Suppressor macrophage (primary cell): ENCODE measurements around the gene SETBP1.
"Not testable (repeated sequence)": the region's sequence is repeated elsewhere in the genome, so short reads cannot be mapped to it uniquely, and the experiment has no call there.

ENCODE experiments used
- DNase-seq, 4 experiments: peaks; one replicate each; pipeline ENCODE4 v3.0.0-alpha.2; 2020 to 2022

Gene SETBP1

DNA sequence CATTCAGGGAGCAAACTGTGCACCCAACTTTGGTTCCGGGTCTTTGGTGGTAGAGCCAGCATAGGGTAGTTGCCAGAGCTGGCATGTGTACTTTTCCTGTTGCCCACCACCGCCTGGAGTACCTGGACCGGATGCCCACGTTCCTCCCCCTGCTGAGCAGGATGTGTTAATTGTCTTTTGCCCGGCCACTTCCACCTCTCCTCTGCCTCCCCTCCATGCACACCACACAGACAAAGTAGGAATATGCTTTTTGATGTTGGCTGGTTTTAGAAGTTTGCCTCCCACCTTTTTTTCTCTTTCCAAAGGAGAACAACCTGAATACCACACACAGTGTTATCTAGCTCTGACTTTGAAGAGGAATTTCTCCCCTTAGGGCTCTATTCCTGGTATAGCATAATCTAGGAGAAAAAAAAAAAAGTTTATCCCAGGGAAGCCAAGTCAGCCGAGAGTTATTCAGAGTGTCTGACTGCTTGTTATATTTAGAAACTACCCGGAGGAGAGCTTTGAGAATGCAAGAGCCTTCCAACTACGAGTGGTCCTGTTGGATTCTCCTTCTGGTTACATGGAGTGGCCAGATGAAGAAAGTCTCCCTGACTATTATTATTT lies 111.9 kb downstream of the SETBP1 start:
- no peak for DNase-seq

DNA sequence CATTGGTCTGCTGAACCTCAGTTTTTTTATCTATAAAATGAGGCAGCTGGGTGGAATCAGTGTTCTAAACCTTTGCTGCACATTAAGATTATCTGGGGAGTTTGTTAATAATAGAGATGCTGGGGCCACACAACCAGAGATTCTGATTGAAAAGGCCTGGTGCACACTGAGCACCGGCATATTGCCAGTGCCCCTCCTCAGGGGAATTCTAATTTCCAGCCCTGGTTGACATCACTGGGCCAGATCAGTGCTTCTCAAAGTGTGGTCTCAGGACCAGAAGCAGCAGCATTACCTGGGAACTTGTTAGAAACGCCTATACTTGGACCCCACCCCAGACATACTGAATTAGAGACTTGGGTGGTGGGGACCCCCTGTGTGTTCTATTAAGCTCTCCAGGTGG lies 112.5 kb downstream of the SETBP1 start:
- no peak for DNase-seq

DNA sequence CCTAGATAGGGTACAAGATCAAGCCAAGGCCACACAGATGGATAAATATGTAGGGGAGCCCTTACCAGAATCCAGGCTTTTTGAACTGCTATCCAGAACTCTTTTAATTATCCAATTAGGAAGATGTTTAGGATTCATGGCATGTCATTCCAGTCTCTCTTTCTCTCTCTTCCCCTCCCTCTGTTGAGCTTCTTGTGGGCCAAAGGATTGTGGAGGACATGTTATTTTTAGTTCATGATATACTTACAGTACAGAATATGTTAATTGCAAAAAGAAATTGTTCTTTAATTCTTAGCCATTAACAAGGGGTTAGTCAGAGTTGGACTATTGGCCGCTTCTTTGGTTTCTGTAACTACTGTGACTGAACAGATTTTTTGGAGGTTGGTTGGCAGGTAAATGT lies 113.0 kb downstream of the SETBP1 start:
- no peak for DNase-seq

DNA sequence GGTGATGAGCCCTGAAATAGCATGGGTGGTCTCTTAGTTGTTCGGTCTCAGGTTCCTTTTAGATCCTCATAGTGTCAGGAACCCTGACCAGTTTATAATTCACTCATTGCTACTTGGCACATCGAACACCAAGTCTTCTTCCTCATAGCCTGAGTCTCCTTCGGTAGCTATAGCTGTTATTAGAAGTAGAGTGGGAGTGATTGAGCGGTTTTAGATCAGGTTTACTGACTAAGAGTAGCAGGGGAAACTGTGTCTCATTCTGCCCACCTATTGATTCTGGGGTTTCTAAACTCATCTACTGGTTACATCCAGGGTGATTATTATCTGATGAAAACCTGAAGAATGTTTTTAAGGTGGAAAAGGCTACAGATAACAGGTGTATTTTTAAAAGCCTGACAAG lies 114.6 kb downstream of the SETBP1 start:
- DNase-seq: no peak

DNA sequence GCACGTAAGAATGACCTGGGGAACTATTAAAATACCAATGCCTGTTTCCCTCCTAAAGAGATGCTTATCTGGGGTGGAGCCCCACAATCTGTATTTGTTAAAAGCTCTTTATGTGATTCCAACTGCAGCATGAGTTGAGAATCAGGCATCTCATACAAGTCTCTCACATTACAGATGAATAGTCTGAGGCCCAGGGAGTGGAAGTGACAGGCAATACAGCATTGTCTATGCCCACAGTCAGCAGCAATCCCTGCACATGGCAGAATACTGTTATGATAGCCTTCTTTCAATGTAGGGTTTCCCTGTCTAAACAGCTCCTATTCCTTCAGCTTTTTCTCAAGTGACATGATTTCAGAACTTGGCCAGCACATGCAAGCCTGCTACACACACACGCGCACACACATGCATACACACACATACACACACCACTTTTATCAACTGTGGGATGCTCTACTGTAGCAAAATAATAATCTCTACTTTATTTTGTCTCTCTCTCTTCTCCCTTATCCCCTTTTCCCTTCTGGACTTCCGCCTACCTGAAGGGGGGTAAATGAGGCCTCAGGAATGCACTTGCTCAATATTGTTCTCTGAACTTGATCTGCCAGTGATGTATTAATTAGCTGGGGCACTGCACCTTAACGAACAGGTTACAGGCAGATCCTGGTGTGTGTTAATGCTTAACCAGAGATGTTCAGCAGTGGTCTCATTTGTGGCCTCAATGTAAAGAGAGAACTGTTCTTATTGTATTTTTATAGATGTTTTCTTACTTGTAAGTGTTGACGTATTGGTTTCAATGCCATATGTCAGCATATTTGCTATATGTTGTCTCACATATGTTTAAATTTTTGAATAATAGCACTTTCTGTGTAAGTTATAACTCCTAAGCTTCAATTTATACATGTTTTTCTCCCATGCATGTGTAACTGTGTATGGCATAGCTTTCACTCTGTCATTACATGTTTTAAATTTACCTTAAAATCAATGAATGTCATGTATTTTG lies 116.0 kb downstream of the SETBP1 start:
- no peak for DNase-seq

DNA sequence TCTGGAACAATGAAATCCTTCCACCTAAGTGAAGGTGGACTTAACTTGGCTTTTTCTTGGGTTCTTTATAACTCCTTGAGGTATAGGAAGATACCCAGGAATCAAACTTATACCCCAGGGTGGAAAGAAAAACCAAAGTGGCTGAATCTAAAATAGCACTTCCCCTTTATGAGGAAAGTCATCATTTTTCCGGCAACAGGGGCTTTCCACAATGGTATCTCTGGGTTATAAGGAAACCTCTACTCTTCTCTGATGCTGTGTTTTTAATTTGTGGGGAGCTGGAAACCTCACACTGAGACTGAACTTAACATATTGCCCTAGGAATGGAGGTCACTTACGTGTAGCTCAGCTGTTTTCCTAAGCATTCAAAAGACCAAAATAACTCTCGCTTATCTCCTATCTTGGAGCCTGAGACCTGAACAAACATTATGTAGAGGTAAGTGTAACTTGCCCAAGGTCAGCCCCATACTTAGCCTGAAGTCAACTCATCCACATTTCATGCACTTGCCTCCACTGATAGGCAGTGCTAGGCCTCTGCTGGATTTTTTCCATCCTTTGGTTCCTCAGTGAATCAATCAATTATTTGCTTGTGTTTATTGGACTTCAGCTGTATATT lies 117.9 kb downstream of the SETBP1 start:
- peak; percentile 24 to 62 (median 54) for DNase-seq

DNA sequence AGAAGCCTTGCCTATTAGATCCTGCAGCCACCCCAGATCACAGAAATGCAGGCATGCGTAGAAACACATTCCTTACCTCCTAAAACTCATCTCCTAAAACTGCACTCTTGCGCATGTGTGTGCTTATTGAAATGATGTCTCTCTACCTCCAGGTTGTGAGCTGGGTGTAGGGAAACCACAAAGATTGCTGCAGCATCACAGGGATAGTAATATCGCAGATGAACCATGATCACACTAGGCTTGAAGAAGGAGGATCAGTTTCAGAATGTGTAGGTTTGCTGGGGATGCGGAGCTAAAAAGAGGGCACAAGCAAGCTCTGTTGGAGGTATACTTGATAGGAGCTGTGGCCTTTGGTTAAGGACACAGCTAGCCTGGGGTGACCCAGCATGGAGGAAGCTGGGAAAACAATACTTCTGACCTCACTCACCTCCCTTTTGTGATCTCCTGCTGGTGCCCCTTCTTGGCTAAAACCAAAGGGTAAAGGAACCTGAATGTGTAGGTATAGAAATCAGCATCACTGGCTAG lies 118.8 kb downstream of the SETBP1 start:
- no peak for DNase-seq

DNA sequence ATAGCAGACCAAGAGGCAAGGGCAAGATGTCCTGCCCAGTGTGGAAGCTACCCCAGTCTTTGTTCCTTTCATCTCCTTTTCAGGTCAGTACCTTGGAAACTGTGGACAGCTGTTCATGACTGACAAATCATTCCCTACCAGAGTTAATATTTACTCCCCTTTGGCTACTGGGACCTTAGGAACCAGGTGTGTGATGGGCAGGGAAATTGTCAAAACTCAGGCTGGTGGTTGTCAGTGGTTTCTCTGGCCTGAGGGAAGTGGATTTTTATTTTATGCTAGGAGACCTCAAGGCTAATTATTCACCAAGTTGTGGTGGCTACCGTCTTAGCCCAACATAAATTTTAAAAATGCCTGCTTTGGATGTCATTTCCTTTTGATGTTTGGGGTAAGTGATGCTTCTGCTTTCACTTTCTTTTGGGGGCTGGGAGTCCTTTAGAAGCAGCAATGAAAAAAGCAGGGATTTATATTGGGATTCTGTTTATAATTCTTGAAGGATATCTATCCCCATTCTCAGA lies 119.3 kb downstream of the SETBP1 start:
- peak in 1 of 4 experiments; percentile 13 for DNase-seq

DNA sequence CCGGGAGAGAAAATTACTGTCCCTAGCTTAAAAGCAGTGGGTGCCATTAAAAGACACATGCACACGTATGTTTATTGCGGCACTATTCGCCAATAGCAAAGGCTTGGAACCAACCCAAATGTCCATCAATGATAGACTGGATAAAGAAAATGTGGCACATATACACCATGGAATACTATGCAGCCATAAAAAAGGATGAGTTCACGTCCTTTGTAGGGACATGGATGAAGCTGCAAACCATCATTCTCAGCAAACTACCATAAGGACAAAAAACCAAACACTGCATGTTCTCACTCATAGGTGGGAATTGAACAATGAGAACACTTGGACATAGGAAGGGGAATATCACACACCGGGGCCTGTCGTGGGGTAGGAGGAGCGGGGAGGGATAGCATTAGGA lies 120.1 kb downstream of the SETBP1 start:
- DNase-seq: not testable (repeated sequence)

DNA sequence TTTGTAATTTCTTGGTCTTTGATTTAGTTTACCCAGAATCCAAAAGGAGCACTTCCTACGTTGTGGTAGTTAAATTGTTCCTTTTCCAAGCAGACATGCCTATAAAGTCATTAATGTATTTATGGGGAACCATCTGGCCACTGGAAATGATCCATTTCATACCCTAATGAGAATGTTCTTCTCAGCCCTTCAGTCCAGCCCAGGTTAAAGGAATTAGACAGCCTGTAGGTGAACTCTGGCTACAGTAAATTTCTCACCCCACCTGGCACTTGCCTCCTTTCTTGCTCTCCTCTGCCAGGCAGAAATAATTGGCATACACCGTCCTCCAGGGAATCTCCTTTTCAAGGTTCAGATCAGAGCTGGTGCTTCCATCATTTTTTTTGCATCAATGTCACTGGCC lies 121.1 kb downstream of the SETBP1 start:
- no peak for DNase-seq

DNA sequence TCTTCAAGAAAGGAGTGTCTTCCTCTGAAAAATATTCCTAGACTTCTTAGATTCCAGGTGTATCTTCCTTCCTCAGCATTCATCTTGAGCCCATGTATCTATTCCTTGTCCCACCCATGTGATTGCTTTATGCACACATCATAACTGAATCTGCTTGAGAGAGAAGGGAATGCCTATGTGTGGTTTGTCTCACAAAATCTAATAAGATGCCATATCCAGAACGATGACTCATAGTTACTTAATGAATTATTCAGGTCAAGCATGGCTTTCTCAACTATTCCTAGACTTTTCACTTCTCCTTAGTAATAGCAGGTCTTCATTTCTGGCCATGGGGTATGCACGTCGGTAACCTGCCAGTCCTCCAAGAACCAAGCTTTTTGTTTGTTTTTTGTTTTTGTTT lies 121.8 kb downstream of the SETBP1 start:
- DNase-seq: peak in 1 of 4 experiments; percentile 29

DNA sequence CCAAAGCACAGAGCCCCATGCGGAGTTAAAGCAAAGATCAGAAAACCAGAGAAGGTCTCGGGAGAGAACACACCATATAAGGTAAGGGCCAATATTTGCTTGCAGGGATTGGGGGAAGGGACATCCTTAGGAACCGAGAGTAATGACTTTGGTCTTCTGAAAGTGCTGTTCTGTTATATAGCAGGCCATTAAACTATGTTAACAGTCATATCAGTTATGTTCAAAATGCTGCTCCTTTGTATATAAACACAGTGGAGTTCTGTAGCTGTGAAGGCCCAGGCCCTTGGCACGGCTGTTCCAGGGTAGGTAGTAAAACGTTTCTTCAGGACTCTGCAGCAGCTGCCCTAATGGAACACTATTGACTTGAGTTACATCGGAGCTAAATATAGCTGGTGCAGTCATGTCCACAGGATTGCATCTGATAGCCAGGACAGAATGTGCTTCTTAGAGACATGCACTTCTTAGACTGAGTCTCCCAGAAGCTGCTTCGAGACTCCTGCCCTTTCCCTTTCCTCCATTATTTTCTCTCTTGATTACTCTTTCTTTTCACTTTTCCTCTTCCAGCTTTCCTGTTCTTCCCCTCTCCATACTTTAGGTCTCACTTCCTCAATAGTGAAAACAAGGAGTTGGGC lies 122.4 kb downstream of the SETBP1 start:
- DNase-seq: peak in 1 of 4 experiments; percentile 12

DNA sequence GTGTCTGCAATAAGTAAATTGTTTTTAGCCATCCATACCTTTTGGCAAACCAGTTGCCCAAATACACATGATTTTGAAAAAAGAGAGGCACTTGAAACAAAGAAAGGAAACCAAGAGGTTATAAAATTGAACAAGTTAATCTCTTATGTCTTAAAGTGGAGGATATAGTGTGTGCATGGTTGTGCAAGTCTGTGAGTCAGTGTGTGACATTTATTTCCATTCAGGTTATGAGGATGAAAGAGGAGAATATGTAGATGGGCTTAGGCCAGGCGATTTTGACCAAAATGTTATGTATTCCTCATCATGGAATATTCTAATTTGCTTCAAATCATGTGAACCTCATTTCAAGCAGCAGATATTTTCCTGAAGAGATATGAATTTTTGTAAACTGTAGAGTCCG lies 123.3 kb downstream of the SETBP1 start:
- no peak for DNase-seq

DNA sequence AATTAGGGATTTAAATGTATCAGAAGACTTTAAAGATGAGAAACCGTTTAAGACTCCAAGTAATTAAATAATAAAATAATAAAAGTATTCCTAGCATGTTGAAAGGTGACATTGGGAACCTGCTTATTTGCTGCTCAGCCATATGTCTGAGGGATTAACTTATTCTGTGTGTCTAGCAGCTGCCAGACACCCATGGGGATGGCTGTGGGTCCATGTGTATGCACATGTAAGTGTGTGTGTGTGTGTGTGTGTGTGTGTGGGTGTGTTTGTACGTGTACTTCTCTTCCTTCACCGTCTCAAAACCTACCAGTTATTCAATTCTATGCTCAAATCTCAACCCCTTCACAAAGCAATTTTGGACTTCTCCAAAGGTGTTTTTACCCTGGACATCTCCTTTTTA lies 124.5 kb downstream of the SETBP1 start:
- DNase-seq: no peak

DNA sequence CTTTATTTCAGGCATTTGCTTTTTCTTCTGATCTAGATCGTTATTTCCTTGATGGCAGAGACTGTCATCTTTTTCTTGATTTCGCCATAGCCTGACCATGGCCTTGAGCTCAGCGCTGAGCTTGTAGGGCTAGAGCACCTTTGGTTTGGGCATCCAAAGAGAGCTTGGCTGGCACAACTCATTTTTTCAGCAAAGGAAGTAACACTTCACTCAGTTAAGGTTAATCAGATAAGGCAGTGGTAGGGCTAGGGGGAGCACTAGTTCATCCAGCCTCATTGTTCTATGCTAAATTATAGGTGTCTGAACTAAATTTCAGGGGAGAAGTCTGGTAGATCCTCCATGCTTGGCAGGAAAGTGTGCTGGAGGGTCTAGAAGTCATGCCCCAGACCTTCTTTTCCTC lies 125.0 kb downstream of the SETBP1 start:
- DNase-seq: no peak

DNA sequence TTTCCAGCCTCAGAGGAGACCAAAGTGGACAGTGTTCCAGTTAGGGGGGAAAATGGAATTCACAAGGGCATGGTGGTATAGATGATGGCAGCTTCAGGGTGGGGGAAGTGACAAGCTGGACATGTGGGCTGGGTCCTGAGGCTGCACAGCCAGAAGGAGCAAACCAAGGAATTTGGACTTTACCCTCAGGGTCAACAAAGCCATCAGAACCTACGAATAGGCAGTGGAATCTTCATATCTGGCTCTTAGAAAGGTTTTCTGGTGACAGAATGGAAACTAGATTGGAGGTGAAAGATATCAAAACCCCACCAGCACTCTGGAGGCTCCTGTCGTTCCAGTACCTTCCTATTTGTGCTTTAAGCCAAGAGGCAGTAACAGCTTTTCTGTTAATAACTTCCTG lies 127.1 kb downstream of the SETBP1 start:
- DNase-seq: no peak

DNA sequence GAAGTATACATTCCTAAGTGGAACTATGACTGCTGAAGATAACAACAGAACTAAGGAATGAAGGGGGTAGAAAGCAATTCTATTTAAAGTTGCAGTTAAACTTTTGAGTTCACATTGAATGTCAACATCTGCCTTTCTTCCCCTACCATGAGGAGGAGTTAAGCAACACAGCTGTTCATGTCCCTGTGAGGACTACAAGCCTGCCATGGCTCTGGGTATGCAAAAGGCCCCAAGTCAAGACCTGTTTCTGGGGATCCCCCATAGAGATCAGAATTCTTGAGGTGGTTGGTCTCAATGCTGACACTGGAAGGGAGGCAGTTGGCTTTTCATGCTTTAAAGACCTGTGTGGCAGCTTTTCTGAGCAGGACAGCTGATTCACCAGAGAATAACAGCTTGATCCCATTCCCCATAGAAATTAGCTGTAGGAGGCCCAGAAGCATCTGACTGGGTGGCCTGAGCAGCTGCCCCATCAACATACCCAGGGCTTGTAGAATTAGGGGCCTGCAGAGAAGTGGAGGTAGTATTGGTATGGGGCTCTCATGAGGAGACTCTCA lies 131.0 kb downstream of the SETBP1 start:
- no peak for DNase-seq

DNA sequence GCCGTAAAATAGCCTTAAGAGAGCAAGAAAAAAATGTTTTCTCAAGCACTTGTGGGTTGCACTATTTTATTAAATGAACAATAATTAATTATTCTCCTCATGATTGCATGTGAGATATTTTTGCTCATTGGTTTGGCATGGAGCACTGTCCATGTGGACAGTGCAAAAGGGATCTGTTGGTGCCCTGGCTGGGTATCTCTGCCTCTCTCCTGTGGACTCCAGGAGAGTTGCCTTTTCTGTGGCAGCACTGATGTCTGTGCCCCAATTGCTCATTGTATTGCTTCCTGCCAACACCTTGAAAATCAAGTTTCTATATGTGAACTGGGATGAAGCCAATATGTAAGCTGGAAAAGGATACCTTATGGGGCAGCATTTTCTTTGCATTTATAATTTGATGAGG lies 131.7 kb downstream of the SETBP1 start:
- no peak for DNase-seq

DNA sequence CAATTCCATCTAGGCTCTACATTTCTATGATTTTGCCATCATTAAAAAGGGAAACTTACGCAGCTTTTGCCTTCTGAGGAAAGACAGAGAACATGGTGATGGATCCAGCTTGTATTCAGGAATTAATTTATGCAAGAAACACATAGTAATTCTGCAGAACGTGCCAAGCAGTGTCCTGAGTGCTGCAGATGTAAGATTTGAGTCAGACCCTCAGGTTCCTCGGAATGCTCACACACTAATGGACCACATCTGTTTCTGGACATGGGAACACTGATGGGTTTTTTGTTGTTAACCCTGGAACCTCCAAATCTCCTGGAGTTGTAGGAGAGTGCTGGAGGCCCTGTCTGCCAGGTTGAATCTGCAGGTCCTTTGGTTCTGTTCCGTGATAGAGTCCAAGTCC lies 132.9 kb downstream of the SETBP1 start:
- no peak for DNase-seq

DNA sequence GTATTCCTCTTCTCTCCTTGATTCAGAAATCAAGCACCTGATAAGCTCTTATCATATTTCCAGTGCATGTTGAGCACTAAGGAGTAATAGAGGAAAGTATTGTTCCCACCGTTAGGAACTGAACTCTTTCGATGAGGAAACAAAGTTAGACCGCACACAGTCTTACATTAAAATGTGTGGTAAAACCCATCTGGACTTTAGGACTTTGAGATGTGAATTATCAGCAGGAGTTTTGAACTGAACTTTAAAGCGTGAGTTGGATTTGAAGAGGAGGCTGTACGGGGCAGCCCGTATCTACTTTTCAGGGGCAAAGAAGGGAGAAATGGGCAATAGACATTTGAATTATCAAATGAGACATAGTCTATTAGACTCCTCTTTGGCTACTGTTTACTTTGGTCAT lies 134.4 kb downstream of the SETBP1 start:
- DNase-seq: no peak

DNA sequence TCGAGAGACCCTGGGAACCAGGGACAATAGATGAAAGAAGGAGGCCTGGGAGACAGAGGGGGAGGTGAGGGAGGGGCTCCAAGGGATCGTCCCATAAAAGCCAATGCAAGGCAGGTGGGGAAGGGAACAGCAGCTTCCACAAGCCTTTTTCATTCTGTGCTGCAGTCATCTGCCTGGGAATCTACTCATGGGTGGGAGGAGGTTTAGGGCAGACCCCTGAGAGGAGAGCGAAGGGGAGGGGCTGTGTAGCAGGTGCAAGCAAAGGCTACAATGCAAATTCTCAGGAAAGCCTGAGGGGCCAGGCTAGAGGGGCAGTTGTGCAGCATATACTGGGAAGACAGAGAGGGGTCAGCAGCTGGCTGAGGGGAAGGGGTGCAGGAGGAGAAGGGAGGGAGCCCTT lies 135.4 kb downstream of the SETBP1 start:
- no peak for DNase-seq

DNA sequence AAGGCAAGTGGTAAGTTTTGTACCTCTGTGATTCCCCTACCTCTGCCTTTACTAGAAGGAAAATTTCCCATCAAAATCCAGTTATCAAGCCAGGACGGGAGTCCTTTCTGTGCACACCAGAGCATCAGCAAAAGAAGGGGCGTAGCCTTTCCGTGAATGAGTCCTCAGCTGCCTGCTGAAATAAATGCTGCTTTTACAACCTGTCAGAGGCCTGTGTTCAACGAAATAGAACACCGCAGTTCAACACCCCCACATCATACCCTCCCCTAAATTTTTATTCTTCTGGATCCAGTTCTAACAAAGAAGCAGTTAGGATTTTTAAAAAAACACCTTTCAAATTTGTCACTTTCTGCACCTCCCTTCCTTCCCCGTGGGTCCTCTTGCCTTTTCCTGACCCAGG lies 135.8 kb downstream of the SETBP1 start:
- no peak for DNase-seq
